NCI-H748 treated with DMSO at 0.1 percent for 48 hours (cell line): ENCODE measurements around the gene ACTA2.

Experiments
- DNase-seq: peaks from one replicate; lab custom pipeline; 2025; lab: John Stamatoyannopoulos, UW

The ACTA2 gene

GRCh38 chr10:88920198-88920597 lies 32.4 kb downstream of the ACTA2 start:
- no peak for DNase-seq

GRCh38 chr10:88919041-88919440 lies 33.5 kb downstream of the ACTA2 start:
- no peak for DNase-seq

- no peak for DNase-seq
Measured at GRCh38 chr10:88918191-88918905, 34.2 kb downstream of the ACTA2 start.

- no peak for DNase-seq
Measured at GRCh38 chr10:88916986-88917385, 35.6 kb downstream of the ACTA2 start.

- no peak for DNase-seq
Measured at GRCh38 chr10:88916231-88916630, 36.3 kb downstream of the ACTA2 start.

GRCh38 chr10:88915781-88916180 lies 36.8 kb downstream of the ACTA2 start:
- DNase-seq = no peak

GRCh38 chr10:88913788-88914187 lies 38.8 kb downstream of the ACTA2 start:
- no peak for DNase-seq

- no peak for DNase-seq
Measured at GRCh38 chr10:88913127-88913526, 39.4 kb downstream of the ACTA2 start.

- DNase-seq = no peak
Measured at GRCh38 chr10:88911851-88912250, 40.7 kb downstream of the ACTA2 start.

- DNase-seq = no peak
Measured at GRCh38 chr10:88911116-88911515, 41.5 kb downstream of the ACTA2 start.

GRCh38 chr10:88908194-88908593 lies 44.4 kb downstream of the ACTA2 start:
- no peak for DNase-seq

GRCh38 chr10:88906921-88907320 lies 45.7 kb downstream of the ACTA2 start:
- no peak for DNase-seq

- no peak for DNase-seq
Measured at GRCh38 chr10:88903715-88904114, 48.9 kb downstream of the ACTA2 start.

GRCh38 chr10:88901984-88902789 lies 50.4 kb downstream of the ACTA2 start:
- DNase-seq = no peak

- no peak for DNase-seq
Measured at GRCh38 chr10:88901206-88901983, 51.2 kb downstream of the ACTA2 start.

GRCh38 chr10:88899886-88900285 lies 52.7 kb downstream of the ACTA2 start:
- DNase-seq = no peak

- DNase-seq = no peak
Measured at GRCh38 chr10:88898727-88899126, 53.8 kb downstream of the ACTA2 start.

GRCh38 chr10:88896994-88897853 lies 55.3 kb downstream of the ACTA2 start:
- no peak for DNase-seq

GRCh38 chr10:88896372-88896993 lies 56.1 kb downstream of the ACTA2 start:
- no peak for DNase-seq

- no peak for DNase-seq
Measured at GRCh38 chr10:88895250-88895649, 57.3 kb downstream of the ACTA2 start.

- DNase-seq = no peak
Measured at GRCh38 chr10:88893611-88894010, 59.0 kb downstream of the ACTA2 start.
